Adrenal gland (tissue), 5 donors: ENCODE measurements around the gene PMPCA.

ENCODE experiments used
- CTCF ChIP-seq, 6 experiments: fragments of 450-650 bp in 4 of 6; fragments of 200-600 bp in 2 of 6; sonication (generic) in 1 of 6; IDR thresholded peaks; 1 replicate in 5 of 6; 2 replicates in 1 of 6; pipeline versions ENCODE4 v1.5.1 to v1.8.0; 2016 to 2021; ENCODE audit warnings: antibody characterized with exemption in 6 of 6, mild to moderate bottlenecking in 2 of 6, moderate library complexity in 1 of 6
- POLR2A ChIP-seq, 2 donors: fragments of 450-650 bp; IDR thresholded peaks; one replicate each; pipeline ENCODE4 v1.6.1; 2017; ENCODE audit warnings: antibody characterized with exemption in 2 of 2, mild to moderate bottlenecking in 2 of 2, moderate library complexity in 1 of 2
- donor health status: DM: no; HTN: no; CAD: no.

GRCh38 chr9:136399176-136400037, 11.1 kb upstream of the PMPCA start:
- no peak for TF ChIP-seq CTCF (IDR thresholded peaks at IDR 0.05)
- TF ChIP-seq POLR2A (IDR thresholded peaks at IDR 0.05): no peak
